SKM-1 treated with dmso at 0.1 percent for 144 hours (cell line): ENCODE measurements around the gene CGB1.
"Not testable (repeated sequence)": the region's sequence is repeated elsewhere in the genome, so short reads cannot be mapped to it uniquely, and the experiment has no call there.

ENCODE experiments used
- DNase-seq: peaks from one replicate; lab custom pipeline; 2025; ENCODE audit not compliant: unreplicated experiment; lab: John Stamatoyannopoulos, UW

CGB1 gene

GRCh38 chr19:49022116-49022515 is 14.6 kb downstream of the CGB1 start:
- DNase-seq, result no peak

- DNase-seq, result no peak
Measured at GRCh38 chr19:49020931-49021895, 15.5 kb downstream of the CGB1 start.

DNA sequence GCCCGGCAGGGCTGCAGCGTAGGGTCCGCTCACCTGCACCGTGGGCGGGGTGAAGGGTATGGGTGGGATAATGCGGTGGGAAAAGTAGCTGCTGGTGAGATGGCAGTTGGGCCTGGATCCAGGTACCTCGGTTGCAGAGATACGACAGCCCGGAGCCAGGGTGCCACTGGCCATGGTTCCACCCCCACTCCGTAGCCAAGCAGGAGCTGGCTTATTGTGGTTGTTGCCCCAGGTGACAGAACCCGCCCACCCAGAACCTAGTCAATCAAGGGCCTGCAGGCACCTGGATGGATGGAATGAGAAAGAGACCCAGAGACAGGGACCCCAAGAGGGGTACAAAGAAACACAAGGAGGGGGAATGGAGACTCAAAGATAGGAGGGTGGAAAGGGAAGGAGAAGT is 16.4 kb downstream of the CGB1 start:
- no peak for DNase-seq

- no peak for DNase-seq
Measured at GRCh38 chr19:49019242-49019932, 17.3 kb downstream of the CGB1 start.

DNA sequence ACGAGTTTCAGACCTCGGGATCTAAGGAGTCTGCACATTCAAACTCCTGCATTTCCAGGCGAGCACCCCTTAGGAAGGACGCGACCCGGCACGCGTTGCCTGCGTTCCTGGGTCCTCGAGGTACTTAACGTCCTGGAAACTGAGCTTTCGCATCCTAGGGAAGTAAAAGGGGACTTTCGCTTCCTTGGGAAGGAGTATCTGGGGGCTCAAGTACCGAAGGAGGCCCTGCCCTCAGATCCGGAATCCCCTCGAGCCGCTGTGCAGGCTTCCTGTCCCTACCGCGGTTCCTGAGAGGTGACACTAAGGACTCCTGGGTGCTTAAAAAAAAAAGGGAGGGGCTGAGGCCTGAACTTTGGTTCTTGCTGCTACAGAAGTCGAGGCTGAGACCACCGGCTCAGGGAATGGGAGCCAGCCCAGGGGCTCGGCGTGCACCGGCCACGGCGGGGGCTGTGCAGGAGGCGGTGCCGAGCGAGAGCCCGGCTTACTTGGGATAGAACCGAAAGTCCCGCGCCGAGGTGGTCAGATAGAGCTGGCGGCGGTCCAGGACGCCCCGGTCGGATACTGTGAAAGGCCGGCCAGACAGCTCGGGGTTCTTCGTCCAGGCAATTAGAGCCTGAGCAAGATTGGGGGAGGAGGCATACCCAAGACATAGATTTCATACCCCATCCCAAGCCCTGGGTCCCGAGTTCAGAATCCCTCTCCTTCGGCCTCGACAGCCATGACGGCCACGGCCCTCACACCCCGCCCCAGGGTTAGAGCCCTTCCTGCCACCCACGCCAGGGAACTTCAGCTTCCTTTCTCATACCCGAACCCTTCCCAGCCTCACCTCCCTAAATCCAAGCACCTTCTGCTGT is 18.1 kb downstream of the CGB1 start:
- DNase-seq, result not testable (repeated sequence)

DNA sequence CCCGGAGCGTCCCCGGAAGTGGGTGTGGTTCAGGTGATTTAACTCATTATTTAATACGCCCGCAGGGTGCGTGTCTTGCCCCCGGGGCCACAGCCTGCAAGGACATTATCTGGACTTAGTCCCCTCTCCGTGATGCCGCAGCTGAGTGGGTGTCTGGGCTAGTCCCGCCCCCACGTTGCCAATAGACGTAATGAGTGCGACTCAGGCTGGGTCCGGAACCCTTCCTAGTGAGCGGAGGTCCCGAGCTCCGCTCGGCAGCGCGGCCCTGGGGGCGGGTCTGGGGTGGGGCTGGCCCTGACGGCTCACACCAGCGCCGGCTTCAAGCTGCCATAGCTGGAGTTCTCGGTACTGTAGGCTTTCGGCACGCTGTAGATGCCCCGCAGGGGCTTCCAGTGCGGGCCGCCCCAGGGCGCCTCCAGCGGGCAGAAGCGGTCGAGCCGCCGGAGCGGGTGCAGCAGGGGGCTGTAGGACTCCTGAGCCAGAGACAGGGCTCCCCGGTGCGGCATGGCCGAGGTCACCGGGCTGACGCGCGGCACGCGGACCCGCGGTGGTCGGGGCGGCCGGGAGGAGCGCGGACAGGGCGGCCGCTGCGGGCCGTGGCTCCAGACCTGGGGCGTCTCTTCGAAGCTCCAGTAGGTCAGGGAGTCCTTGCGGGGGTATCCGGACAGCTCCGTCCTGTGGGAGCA is 18.9 kb downstream of the CGB1 start:
- no peak for DNase-seq

DNA sequence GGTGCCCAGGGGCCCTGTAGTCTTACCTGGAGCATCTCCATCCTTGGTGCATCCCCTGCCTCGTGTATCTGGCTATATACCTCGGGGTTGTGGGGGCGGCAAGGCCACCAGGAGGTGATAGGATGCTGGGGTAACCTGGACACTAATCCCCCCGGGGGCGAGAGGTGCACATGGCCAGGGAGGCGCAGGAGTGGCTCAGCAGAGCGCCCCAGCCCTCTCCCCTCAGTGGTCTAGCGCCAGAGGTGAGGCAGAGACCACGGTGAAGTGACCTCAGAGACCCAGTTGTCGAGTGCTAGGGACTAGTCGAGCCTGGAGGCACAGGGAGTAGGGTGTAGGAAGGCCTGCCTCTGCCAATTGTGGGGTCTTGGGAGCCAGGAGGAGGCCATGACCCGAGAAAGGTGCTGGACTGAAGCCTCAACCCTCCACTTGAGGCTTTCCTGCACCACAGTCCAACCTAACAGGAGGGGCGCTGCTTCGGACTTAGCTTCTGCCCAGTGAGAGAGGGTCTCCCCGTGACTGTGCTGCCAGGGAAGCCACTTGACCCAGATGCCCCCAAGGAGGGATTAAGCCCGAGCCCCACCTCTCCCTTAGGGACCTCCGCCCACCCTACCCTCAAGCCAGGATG is 19.5 kb downstream of the CGB1 start, which contains the start of gene LHB:
Gene LHB, minus strand, starts transcription at position 51 of the 625 bp plus-strand sequence. Its CDS starts 10 bp downstream, at position 41.
- DNase-seq, result no peak

GRCh38 chr19:49016067-49016839 is 20.4 kb downstream of the CGB1 start:
- DNase-seq, result no peak

- DNase-seq, result no peak
Measured at GRCh38 chr19:49014870-49015255, 21.8 kb downstream of the CGB1 start.

- DNase-seq, result no peak
Measured at GRCh38 chr19:49014123-49014869, 22.4 kb downstream of the CGB1 start.

DNA sequence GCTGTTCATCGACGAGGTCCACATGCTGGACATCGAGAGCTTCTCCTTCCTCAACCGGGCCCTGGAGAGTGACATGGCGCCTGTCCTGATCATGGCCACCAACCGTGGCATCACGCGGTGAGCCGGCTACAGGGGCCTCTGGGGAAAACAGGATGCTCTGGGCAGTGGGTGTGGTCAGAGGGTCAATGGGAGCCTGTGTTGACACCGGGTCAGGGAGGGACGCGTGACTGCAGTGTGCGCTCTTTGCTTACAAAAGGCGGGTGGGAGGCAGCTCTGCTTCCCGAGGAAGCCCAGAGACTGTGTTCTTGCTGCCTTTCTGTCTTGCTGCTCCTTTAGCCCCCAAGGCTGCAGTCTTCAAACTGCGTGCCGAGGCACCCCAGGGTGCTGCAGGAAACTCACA is 25.5 kb downstream of the CGB1 start:
- DNase-seq, result no peak

DNA sequence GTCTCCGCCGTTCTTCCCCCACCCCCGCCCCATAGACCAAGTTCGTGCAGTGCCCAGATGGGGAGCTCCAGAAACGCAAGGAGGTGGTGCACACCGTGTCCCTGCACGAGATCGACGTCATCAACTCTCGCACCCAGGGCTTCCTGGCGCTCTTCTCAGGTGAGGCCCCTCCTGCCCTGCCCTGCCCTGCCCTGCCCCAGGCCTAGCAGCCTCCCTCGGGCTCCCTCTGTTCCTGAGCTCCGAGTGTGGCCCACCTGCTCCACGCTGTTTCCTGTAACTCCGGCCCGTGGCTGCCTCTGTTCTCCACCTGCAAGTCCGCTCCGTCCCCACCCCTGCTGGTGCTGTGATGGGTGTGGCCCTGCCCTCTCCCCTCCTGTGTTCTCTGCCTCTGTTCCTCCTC is 26.2 kb downstream of the CGB1 start:
- DNase-seq, result no peak

DNA sequence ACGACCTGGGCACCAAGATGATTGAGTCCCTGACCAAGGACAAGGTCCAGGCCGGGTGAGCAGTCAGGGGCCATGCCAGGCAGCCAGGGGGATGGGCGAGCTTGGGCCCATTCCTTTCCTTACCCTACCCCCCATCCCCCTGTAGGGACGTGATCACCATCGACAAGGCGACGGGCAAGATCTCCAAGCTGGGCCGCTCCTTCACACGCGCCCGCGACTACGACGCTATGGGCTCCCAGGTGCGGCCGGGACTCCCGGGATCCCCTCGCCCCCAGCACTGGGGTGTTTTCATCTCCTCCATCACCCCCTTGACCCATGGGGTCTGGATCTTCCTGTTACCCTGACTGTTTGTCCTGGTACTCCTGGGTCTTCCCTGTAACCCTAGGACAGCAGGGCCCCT is 26.9 kb downstream of the CGB1 start:
- DNase-seq, result no peak

DNA sequence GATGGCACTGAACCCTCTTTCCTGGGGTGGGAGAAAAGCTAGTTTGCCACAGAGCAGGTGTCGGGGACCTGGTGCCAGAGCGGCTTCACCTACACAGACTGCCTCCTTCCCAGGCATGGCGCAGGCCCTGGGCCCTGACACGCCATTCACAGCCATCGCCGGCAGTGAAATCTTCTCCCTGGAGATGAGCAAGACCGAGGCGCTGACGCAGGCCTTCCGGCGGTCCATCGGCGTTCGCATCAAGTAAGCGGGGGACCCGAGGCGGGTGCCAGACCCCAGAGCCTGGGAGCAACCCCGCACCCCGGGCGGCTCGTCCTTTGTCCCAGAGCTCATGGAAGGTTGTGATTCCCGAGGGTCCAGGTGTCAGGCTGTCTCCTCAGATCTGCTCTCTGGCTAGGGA is 29.8 kb downstream of the CGB1 start:
- DNase-seq, result no peak

GRCh38 chr19:49004964-49005614 is 31.6 kb downstream of the CGB1 start:
- DNase-seq, result no peak

DNA sequence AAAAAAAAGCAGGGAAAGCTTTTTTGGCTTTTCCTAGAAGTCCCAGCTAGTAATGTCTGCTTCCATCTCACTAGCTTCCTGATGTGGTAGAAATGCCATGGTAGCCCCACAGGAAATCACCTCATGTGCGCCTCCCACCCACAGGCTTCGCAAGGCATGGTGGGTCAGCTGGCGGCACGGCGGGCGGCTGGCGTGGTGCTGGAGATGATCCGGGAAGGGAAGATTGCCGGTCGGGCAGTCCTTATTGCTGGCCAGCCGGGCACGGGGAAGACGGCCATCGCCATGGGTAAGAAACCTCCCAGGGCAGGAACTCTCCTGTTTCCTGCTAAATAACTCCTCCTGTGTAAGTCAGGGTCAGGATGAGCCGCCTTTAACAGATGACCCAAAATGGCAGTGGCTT is 32.6 kb downstream of the CGB1 start:
- no peak for DNase-seq

GRCh38 chr19:48999481-49000325 is 37.0 kb downstream of the CGB1 start:
- no peak for DNase-seq
